ENCODE measurements around the gene SPECC1.
A peak's percentile ranks its signal among the peaks of the same experiment; 100 is the strongest.
"Not testable (repeated sequence)": the region's sequence is repeated elsewhere in the genome, so short reads cannot be mapped to it uniquely, and the experiment has no call there.

SPECC1 gene

GRCh38 chr17:20184977-20185619 lies 175.9 kb downstream of the SPECC1 start:
- peak; percentile 1 to 23 for DNase-seq

- DNase-seq, result no peak
Measured at GRCh38 chr17:20187049-20187448, 177.9 kb downstream of the SPECC1 start.

- no peak for DNase-seq
Measured at GRCh38 chr17:20189302-20189701, 180.1 kb downstream of the SPECC1 start.

GRCh38 chr17:20189979-20190378 lies 180.8 kb downstream of the SPECC1 start:
- DNase-seq, result no peak

- no peak for DNase-seq
Measured at GRCh38 chr17:20190605-20191004, 181.4 kb downstream of the SPECC1 start.

- DNase-seq, result no peak
Measured at GRCh38 chr17:20191056-20191455, 181.9 kb downstream of the SPECC1 start.

GRCh38 chr17:20196286-20196685 lies 187.1 kb downstream of the SPECC1 start:
- DNase-seq, result not testable (repeated sequence)

- DNase-seq, result no peak
Measured at GRCh38 chr17:20197272-20197926, 188.2 kb downstream of the SPECC1 start.

- no peak for DNase-seq
Measured at GRCh38 chr17:20200016-20200795, 191.0 kb downstream of the SPECC1 start.

- DNase-seq, result no peak
Measured at GRCh38 chr17:20200865-20201458, 191.8 kb downstream of the SPECC1 start.

- no peak for DNase-seq
Measured at GRCh38 chr17:20202141-20202621, 193.0 kb downstream of the SPECC1 start.

GRCh38 chr17:20203018-20203417 lies 193.9 kb downstream of the SPECC1 start:
- no peak for DNase-seq

GRCh38 chr17:20203761-20204263 lies 194.7 kb downstream of the SPECC1 start:
- DNase-seq, result no peak

- no peak for DNase-seq
Measured at GRCh38 chr17:20205609-20206008, 196.4 kb downstream of the SPECC1 start.

- peak; percentile 9 to 35 for DNase-seq
Measured at GRCh38 chr17:20206068-20206467, 196.9 kb downstream of the SPECC1 start.

- no peak for DNase-seq
Measured at GRCh38 chr17:20206591-20206990, 197.4 kb downstream of the SPECC1 start.

GRCh38 chr17:20207262-20207985 lies 198.3 kb downstream of the SPECC1 start:
- no peak for DNase-seq

GRCh38 chr17:20208717-20209116 lies 199.6 kb downstream of the SPECC1 start:
- no peak for DNase-seq

GRCh38 chr17:20210180-20210579 lies 201.0 kb downstream of the SPECC1 start:
- no peak for DNase-seq

GRCh38 chr17:20210614-20211013 lies 201.5 kb downstream of the SPECC1 start:
- DNase-seq, result no peak

- no peak for DNase-seq
Measured at GRCh38 chr17:20211246-20211645, 202.1 kb downstream of the SPECC1 start.

GRCh38 chr17:20213449-20213848 lies 204.3 kb downstream of the SPECC1 start:
- no peak for DNase-seq

Data from Kasumi-1 (cell line).